ENCODE results near the gene NEU2.
"Not testable (repeated sequence)": the region's sequence is repeated elsewhere in the genome, so short reads cannot be mapped to it uniquely, and the experiment has no call there.

NEU2 gene

DNA sequence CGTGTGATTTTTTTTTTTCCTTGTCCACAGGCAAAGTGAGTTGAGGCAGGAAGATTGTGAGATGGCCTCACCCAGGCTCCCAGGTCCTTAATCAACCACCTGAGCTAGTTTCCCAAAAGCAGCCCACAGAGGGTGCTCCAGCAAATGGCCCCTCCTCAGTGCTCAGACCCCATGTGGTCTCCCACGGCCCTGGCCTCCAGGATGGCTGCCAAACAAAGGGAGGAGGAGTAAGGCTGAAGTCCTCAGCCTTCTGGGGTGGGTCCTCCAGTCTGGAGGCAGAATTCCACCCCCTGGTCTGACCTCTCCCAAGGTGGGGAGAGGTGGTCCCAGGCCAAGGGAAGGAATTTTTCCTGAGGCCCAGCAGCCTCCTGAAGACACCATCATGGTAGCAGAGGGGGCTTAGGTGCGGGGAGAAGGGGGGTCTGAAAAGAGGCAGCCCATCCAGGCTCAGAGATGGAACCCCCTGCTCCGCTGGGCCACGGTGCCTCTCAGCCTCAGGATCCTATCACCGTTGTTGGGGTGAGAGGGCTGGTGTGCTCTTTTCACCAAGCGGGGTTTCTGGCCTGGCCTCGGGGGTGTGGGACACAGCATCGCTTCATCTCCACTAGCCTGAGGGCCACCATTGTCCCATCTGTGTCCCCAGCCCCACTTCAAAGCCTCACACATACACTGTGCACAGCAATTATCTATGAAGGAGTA lies 21.8 kb upstream of the NEU2 start:
- DNase-seq: no peak

DNA sequence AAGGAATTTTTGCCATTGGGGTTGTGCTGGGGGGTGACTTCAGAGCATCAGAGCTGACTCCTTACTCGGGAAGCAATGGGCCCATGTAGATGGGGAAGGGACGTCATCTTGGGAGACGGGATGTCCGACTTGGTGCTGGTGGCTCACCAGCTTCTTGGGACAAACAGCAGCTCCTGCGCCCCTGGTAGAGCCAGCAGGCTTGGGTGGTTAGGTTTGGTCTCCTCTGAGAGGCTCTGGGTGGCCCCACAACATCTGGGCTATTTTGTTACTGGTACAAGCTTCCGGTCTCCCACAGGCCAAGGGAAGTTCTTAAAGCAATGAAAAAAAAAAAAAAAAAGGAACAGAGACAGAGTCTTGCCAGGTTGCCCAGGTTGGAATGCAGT lies 21.2 kb upstream of the NEU2 start:
- DNase-seq: no peak

DNA sequence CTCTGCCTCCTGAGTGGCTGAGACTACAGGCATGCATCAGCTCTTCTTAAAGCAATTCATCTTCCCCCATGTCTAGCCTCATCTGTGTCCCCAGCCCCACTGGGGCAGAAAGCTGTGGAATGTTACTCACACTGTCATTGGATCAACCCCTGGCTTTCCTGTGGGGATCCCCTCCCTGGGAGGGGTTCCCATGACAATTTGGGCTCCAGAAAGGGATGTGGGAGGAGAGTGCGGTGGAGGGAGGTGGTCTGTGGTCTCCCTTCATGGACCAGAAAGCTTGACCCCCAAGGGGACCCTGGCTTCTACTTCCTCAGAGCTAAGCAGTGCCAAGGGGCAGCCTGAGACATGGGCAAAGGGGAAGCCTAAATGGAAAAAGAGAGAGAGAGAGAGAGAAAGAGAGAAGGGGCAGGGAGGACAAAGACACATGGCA lies 20.8 kb upstream of the NEU2 start:
- DNase-seq: no peak

DNA sequence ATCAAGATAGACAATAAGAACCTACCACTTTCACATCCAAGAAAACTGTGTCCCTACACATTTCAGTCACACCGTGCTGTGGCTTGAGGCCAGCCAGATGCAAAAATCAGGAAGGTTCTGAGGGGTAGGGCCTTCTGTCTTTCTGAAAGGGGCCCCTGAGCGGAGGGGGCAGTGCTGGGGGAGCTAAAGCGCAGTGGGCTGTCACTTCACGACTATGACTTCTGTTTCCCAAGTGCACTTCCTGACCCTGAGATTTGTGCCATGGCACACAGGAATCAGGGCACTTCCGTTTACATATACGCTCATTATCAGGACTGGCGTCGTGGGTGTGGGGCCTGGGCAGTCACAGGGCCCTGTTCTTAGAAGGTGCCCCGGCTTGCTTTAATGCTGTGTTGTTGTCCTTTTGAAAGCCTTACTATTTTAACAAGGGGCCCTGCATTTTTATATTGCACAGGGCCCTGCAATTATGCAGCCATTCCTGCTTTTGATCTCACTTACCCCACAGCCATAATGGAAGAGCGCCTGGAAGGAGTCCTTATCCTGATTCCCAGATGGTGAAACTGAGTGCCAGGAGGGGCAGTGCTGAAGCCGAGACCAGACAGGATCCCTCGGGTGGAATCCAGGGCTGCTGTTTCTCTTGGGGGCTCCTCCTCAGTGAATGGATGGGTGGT lies 20.0 kb upstream of the NEU2 start:
- no peak for DNase-seq

DNA sequence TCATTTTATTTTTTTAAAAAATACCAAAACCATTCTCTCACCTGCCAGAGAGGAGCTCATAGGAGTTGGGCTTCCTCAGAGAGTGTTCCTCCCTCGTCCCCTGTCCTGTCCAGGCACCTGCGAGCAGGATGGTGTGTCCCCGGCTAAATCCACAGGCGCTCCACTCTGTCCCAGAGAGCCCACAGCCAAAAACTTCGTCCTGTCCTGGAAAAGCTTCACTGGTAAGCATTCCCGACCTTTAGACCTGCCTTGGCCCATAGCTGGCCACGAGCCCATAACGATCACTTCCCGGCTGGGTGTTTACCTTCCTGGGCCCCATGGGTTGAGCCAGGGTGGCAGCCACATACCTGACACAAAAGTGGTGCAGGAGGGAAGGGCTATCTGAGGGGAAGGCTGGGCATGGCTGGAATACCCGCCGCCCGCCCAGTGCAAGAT lies 19.4 kb upstream of the NEU2 start, which contains the start of gene NGEF:
NGEF (minus strand) TSS at position 230 of the 435 bp plus-strand sequence. CDS start 38,366 bp downstream, outside the sequence.
- DNase-seq: no peak

DNA sequence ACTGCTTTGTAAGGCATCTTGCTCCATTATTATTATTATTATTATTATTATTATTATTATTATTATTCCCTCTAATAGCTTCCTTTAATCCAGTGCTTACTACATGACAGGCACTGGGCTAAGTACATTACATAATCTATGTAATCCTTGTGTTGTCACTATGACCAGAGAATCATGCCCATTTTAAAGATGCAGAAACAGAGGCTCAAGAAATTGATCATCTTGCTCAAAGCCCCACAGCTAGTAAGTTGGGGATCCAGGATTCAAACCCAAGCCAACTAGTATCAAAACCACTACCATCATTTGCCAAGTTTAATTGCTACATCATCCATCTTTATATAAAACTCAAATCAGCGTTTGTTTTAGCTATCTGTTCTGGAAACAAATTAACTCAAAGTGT lies 18.8 kb upstream of the NEU2 start:
- no peak for DNase-seq

DNA sequence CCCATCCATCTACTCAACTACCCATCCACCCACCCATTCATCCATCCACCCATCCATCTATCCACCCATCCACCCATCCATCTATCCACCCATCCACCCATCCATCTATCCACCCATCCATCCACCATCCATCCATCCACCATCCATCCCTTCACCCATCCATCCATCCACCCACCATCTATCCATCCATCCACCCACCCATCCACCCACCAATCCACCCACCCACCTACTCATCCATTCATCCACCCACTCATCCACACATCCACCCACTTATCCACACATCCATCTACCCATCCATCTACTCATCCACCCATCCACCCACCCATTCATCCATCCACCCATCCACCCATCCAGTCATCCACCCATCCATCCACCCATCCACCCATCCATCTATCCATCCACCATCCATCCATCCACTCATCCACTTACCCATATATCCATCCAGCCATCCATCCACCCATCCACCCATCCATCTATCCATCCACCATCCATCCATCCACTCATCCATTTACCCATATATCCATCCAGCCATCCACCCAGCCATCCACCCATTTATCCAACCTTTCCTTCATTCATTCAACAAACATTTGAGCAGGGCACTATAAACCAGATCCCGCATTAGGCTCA lies 17.3 kb upstream of the NEU2 start:
- no peak for DNase-seq

DNA sequence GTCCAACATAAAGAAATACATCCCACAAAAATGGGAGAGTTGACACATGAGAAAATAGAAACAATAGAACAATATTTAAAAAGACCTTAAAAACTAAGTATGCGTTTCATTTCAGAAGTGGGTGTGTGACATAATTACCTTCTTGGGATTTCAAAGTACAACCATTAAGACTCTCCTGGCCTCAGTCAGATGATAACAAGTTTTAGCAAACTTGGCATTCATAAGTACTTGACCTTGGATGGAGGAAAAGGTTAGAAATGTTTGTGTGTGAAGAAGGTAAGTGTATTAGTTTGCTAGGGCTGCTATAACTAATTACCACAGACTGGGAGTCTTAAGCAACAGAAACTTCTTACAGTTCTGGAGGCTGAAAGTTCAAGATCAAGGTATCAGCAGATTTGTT lies 14.5 kb upstream of the NEU2 start:
- no peak for DNase-seq

DNA sequence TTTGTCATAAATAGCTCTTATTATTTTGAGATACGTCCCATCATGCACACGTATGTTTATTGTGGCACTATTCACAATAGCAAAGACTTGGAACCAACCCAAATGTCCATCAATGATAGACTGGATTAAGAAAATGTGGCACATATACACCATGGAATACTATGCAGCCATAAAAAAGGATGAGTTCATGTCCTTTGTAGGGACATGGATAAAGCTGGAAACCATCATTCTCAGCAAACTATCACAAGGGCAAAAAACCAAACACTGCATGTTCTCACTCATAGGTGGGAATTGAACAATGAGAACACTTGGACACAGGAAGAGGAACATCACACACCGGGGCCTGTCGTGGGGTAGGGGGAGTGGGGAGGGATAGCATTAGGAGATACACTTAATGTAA lies 12.9 kb upstream of the NEU2 start:
- not testable (repeated sequence) for DNase-seq

DNA sequence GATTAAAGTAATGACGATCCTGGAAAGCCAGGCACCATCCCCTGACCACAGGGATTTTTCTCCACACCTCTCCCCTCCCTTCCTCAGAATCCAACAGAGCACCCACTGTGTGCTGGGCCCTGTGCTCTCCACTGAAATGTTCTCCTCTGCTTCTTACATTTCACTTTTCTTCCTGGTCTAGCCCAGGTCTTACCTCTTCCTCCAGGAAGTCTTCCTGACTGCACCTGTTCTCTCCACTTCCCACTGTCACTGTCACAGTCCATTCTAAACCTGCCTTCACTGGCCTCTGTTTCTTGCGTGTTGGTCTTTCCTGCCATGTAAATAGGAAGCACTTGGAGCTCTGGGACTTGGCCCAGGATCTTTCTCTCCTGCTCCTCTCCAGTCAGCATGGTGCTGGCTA lies 12.0 kb upstream of the NEU2 start:
- no peak for DNase-seq

DNA sequence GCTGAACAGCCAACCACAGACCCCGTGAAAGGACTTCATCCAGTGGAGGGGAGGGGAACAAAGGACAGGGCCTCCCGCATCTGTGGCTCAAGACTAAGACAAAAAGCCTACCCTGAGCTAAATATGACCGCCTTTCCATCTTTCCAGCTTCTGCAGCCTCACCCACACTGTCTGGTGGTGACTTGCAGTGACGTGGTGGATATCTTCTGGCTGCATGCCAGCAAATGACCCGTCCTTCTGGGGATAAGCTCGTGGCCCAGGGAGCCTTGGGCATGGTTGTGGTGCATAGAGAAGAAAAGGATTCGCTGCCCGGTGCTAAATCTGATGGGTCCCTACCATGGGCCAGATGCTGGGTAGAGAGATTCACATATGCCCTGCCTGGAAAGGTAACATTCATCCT lies 10.7 kb upstream of the NEU2 start:
- DNase-seq: no peak

DNA sequence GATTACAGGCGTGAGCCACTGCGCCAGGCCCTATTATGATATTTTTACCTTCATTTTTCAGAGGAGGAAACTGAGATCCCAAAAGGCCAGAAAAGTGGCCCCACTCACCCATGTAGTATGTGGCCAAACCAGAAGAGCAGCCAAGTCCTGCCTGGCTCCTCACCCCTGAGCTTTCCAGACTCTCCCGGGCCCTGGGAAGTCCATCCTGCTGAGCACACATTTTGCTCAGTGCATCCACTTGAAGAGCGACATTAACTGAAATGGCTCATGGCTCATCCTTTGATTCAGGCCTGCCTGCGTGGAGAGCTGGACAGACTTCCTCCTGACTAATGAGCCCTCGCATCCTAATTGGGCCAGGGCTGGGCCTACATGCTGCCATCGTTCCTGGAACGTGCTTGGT lies 9.9 kb upstream of the NEU2 start:
- no peak for DNase-seq

DNA sequence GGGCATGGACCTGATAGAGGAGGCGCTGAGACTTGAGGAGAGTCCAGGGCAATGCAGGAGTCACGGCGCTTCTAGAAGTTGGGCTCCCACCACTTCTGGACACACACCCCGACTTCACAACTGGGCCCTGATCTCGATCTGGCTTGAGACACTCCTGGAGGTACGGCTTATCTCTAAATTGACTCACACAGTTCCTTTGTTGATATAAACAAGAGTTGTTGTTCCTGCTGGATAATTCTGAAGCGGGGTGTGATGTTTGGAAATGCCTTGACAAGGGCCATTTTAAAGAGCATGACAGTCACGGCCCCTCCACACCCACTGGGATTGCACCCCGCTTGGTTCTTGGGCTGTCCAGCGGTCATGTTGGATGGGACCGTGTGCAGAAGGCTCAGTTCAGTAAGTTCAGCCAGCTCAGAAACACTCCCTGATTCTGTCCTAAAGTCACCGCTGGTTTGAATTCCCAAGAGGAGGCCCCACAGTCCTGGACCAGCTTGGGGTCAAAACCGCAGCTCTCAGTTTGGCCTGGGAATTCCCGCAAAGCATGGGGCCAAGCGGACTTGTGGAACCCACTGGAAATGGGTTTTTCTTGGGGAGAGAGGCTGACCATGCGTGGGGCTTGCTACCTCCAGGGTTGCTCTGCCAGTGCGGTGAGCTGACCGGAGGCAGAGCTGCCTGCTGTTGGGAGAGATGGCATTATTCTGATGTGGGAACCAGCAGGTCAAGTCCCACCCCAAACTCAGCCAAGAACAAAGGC lies 9.3 kb upstream of the NEU2 start:
- DNase-seq: no peak

DNA sequence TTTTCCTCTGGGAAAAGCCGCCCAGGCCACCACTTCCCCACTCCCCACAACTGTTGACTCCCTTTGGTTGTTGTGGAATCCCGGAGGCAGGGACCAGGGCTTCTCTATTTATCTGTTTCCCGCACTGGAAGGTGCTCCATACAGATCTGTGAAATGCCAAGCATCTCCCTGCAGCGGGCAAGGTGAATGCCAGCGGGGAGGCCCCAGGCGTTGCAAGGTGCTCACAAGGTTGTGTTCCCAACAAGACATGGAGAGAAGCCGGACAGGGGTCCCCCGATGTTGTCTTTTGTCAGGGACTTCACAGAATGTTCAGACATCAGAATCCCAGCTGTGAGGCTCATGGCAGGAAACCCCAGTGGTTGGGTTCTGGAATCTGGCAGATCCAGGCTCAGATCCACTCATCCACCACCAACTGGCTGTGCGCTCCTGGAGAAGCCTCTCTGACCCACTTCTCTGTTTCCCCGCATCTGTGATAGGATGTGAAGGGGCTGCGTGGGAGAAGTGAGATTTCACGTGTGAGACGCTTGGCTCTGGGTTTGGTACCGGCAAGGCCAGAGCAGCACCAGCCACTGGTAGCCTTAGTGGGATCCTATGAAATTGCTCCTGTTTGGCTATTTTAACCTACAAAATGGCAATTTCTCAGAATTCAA lies 8.6 kb upstream of the NEU2 start:
- no peak for DNase-seq

DNA sequence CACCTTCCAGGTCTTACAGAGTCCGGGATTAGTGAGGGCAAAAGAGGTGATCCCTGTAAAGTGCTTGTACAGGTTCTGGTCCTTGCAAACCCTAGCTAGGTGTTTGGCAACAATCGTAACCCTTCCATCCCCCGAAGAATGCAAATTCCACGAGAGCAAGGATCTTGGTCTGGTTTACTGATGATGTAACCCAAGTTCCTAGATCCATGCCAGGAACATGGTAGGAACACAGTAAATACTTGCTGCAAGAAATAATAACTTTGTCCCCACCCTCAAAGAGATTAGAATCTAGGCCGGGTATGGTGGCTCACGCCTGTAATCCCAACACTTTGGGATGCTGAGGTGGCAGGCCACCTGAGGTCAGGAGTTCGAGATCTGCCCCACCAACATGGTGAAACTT lies 6.8 kb upstream of the NEU2 start:
- DNase-seq: no peak

DNA sequence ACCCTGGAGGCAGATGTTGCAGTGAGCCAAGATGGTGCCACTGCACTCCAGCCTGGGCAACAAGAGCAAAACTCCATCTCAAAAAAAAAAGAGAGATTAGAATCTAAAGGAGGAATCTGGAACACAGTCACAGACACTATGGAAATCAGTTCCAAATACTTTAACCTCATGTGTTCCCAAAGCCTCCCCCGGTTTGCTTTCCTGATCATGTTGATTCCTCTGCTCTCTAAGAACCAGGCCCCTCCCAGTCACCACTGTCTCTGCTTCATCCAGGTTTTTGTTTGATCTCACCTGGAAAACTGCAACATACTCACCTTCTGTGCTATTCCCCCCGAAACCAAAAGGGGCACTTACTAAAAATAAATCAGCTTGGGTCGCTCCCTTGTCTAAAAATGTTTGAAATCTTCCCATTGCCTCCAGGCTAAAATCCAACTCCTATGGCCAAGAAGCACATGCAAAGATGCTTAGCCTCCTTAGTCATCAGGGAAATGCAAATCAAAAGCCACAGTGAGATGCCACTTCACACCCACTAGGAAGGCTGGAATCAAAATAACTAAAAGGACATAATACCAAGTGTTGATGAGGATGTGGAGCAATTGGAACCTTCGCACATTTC lies 6.2 kb upstream of the NEU2 start:
- DNase-seq: no peak

DNA sequence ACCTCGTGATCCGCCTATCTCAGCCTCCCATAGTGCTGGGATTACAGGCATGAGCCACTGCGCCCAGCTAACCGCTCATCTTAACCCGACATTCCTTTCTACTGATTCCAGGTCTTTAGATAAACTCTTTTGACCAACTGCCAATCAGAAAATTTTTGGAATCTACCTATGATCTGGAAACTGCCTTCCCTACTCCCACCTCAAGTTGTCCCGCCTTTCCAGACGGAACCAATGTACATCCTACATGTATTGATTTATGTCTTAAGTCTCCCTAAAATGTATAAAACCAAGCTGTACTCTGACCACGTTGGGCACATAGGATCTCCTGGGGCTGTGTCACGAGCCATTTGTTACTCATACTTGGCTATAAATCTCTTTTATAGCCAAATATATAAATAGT lies 3.2 kb upstream of the NEU2 start:
- DNase-seq: no peak

DNA sequence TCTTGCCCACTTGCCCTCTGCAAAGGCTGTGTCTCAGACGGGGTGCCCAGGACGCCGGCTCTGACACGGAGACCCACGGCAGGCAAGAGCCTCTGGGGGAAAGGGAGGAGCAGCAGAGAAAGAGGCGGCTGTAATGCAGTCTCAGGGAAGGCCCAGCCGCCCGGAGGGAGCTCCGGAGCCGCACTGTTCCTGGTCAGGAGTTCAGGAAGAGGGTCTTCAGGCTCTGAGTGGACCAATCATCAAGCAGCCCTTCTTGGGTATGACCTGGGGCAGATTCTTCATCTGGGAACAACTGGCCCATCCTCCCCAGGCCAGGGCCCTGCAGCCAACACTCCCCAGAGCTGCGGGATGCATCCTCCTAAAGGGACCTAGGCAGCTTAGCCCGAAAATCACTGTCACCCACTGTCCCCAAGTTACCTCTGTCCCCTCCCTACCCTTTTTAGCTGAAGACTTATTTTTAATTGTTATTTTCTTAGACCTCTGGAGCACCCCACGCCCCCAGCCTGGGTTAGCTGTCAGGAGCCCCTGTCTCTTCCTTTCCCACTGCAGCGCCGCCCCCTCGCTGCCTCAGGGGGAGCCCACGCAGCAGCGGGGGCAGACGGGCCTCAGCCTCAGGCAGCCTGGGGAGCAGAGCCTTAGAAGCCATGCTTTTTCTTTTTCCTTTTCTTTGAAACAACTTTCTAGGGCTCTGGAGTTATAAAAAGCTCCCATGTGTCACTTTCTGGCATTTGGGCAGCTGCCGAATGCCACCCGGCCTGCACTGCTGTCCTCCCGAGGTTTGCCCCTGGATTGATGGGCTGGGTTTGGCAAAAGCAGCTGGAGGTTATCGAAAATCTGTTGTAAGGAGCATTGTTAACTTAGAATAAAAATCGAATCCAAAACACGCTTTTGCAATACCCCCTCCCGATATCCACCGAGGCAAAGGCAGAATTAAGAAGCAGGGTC lies 644 bp upstream of the NEU2 start:
- no peak for DNase-seq

DNA sequence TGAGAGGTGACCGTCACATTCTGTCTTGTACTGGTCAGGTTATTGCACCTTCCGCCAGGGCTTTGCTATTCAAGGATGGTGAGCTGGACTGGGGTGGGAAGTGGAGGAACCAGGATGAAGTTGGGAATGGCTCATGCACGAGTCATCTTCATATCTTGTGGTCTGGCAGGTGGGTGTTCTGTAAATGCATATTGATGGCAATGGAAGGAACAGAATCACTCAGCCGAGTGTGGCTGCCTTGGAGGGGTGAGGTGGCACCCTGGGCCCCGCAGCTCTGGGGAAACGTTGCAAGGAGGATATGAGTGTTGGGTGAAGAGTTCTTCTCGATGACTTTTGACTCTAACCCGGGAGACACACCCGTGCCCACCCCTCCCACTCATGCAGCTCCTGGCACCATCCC lies 1.2 kb downstream of the NEU2 start:
- DNase-seq: no peak

DNA sequence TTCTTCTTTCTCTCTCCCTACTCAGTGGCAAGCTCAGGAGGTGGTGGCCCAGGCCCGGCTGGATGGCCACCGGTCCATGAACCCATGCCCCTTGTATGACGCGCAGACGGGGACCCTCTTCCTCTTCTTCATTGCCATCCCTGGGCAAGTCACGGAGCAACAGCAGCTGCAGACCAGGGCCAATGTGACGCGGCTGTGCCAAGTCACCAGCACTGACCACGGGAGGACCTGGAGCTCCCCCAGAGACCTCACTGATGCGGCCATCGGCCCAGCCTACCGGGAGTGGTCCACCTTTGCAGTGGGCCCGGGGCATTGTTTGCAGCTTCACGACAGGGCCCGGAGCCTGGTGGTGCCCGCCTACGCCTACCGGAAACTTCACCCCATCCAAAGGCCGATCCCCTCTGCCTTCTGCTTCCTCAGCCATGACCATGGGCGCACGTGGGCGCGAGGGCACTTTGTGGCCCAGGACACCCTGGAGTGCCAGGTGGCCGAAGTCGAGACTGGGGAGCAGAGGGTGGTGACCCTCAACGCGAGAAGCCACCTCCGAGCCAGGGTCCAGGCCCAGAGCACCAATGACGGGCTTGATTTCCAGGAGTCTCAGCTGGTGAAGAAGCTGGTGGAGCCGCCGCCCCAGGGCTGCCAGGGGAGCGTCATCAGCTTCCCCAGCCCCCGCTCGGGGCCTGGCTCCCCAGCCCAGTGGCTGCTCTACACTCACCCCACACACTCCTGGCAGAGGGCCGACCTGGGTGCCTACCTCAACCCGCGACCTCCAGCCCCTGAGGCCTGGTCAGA lies 1.8 kb downstream of the NEU2 start:
- DNase-seq: no peak

Data from DMS 273 treated with DMSO at 0.1 percent for 48 hours (cell line).